H1 (cell line): ENCODE results near the gene PSME4. TPM values are rescaled to one million over a fixed set of nuclear protein-coding genes. Genes with fewer than 3 reads are reported as not detected.

Experiments used
- CHD1 ChIP-seq: IDR thresholded peaks from 2 replicates; pipeline ENCODE4 v1.6.1; 2012; ENCODE audit warnings: low read depth, low read length, improper control_type of control experiment
- EGR1 ChIP-seq: IDR thresholded peaks from 2 replicates; pipeline ENCODE4 v1.6.1; 2011; ENCODE audit warnings: low read depth, low read length, borderline replicate concordance
- NRF1 ChIP-seq: IDR thresholded peaks from 2 replicates; pipeline ENCODE4 v1.6.1; 2011; ENCODE audit warnings: mild to moderate bottlenecking, low read depth, low read length, improper control_type of control experiment
- POLR2AphosphoS5 ChIP-seq: IDR thresholded peaks from 2 replicates; pipeline ENCODE4 v1.6.1; 2011; ENCODE audit warnings: low read depth, low read length
- SIN3A ChIP-seq, 2 experiments: IDR thresholded peaks in 1 of 2; conservative IDR thresholded peaks in 1 of 2; 2 replicates each; pipeline ENCODE4 v1.6.1; 2011 to 2012; ENCODE audit warnings: low read length in 2 of 2, improper control_type of control experiment in 1 of 2, low read depth in 1 of 2, mild to moderate bottlenecking in 1 of 2
- SP1 ChIP-seq: IDR thresholded peaks from 2 replicates; pipeline ENCODE4 v1.6.1; 2011; ENCODE audit warnings: low read depth, low read length
- TBP ChIP-seq: IDR thresholded peaks from 2 replicates; pipeline ENCODE4 v1.6.1; 2011; ENCODE audit warnings: low read depth, low read length, improper control_type of control experiment
- polyA plus RNA-seq, 7 experiments: library from polyadenylated mRNA; depleted of rRNA in 3 of 7; stranded (reverse) in 5 of 7; unstranded in 2 of 7; fragments of >200 nt in 5 of 7; fragments of 200-250 nt in 2 of 7; gene quantifications; 1 replicate in 5 of 7; 2 replicates in 1 of 7; 4 replicates in 1 of 7; pipeline versions ENCODE4 v1.2.1 to v1.2.3, GENCODE V29; 2011 to 2013; ENCODE audit warnings: missing spikeins in 2 of 7, mixed read lengths in 2 of 7
- total RNA-seq: library from RNA; stranded (reverse); fragmentation: NEBNext Ultra II Directional; extraction: Animal tissue kit (Norgen Biotek cat#: 25700); gene quantifications from 2 replicates; pipeline ENCODE4 v1.2.1, GENCODE V29; 2021
- TF ChIP-seq, protein P1 (sequence below): fragments of 300-600 bp; sonication (generic); IDR thresholded peaks from 2 replicates; pipeline ENCODE4 v1.7.1; 2012; ENCODE audit warnings: low read length, moderate library complexity, mild to moderate bottlenecking, inconsistent platforms; ENCODE audit not compliant: insufficient replicate concordance

PSME4 gene
- total and polyA plus RNA-seq, 2 of the 8 experiments (the other 6 are each of a cell fraction or from before 2014, with no cell fraction given), result 42.2 to 116 TPM

DNA sequence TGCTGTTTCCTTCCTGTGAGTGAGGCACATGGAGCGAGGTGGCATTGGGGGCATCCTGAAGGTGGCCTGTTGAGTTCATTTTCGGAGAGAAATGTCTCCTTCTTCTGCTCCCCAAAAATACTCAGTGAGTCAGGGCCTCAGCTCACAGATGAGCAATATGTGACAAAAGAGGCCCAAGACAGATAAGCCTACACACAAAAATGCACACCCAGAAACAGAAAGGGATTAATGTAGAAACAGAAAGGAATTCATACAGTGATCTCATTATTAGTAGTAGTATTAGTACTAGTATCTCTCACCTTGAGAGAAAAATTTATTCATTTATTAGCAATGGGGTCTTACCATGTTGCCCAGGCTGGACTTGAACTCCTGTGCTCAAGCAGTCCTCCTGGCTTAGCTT lies 116.1 kb downstream of the PSME4 start (continued):
- TF ChIP-seq, protein P1, sequence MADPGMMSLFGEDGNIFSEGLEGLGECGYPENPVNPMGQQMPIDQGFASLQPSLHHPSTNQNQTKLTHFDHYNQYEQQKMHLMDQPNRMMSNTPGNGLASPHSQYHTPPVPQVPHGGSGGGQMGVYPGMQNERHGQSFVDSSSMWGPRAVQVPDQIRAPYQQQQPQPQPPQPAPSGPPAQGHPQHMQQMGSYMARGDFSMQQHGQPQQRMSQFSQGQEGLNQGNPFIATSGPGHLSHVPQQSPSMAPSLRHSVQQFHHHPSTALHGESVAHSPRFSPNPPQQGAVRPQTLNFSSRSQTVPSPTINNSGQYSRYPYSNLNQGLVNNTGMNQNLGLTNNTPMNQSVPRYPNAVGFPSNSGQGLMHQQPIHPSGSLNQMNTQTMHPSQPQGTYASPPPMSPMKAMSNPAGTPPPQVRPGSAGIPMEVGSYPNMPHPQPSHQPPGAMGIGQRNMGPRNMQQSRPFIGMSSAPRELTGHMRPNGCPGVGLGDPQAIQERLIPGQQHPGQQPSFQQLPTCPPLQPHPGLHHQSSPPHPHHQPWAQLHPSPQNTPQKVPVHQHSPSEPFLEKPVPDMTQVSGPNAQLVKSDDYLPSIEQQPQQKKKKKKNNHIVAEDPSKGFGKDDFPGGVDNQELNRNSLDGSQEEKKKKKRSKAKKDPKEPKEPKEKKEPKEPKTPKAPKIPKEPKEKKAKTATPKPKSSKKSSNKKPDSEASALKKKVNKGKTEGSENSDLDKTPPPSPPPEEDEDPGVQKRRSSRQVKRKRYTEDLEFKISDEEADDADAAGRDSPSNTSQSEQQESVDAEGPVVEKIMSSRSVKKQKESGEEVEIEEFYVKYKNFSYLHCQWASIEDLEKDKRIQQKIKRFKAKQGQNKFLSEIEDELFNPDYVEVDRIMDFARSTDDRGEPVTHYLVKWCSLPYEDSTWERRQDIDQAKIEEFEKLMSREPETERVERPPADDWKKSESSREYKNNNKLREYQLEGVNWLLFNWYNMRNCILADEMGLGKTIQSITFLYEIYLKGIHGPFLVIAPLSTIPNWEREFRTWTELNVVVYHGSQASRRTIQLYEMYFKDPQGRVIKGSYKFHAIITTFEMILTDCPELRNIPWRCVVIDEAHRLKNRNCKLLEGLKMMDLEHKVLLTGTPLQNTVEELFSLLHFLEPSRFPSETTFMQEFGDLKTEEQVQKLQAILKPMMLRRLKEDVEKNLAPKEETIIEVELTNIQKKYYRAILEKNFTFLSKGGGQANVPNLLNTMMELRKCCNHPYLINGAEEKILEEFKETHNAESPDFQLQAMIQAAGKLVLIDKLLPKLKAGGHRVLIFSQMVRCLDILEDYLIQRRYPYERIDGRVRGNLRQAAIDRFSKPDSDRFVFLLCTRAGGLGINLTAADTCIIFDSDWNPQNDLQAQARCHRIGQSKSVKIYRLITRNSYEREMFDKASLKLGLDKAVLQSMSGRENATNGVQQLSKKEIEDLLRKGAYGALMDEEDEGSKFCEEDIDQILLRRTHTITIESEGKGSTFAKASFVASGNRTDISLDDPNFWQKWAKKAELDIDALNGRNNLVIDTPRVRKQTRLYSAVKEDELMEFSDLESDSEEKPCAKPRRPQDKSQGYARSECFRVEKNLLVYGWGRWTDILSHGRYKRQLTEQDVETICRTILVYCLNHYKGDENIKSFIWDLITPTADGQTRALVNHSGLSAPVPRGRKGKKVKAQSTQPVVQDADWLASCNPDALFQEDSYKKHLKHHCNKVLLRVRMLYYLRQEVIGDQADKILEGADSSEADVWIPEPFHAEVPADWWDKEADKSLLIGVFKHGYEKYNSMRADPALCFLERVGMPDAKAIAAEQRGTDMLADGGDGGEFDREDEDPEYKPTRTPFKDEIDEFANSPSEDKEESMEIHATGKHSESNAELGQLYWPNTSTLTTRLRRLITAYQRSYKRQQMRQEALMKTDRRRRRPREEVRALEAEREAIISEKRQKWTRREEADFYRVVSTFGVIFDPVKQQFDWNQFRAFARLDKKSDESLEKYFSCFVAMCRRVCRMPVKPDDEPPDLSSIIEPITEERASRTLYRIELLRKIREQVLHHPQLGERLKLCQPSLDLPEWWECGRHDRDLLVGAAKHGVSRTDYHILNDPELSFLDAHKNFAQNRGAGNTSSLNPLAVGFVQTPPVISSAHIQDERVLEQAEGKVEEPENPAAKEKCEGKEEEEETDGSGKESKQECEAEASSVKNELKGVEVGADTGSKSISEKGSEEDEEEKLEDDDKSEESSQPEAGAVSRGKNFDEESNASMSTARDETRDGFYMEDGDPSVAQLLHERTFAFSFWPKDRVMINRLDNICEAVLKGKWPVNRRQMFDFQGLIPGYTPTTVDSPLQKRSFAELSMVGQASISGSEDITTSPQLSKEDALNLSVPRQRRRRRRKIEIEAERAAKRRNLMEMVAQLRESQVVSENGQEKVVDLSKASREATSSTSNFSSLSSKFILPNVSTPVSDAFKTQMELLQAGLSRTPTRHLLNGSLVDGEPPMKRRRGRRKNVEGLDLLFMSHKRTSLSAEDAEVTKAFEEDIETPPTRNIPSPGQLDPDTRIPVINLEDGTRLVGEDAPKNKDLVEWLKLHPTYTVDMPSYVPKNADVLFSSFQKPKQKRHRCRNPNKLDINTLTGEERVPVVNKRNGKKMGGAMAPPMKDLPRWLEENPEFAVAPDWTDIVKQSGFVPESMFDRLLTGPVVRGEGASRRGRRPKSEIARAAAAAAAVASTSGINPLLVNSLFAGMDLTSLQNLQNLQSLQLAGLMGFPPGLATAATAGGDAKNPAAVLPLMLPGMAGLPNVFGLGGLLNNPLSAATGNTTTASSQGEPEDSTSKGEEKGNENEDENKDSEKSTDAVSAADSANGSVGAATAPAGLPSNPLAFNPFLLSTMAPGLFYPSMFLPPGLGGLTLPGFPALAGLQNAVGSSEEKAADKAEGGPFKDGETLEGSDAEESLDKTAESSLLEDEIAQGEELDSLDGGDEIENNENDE, result no peak
- TF ChIP-seq SP1 (no peak), NRF1 (no peak), TBP (no peak), EGR1 (no peak), POLR2AphosphoS5 (no peak), SIN3A (conservative IDR thresholded peaks at IDR 0.05 in 1 of 2, IDR thresholded peaks at IDR 0.05 in 1 of 2; ENCODE audit: low read depth in 1 of 2, low read length in 2 of 2) (no peak), CHD1 (no peak)
